Measurements from ENCODE around the gene PRKD1.

PRKD1 gene

DNA sequence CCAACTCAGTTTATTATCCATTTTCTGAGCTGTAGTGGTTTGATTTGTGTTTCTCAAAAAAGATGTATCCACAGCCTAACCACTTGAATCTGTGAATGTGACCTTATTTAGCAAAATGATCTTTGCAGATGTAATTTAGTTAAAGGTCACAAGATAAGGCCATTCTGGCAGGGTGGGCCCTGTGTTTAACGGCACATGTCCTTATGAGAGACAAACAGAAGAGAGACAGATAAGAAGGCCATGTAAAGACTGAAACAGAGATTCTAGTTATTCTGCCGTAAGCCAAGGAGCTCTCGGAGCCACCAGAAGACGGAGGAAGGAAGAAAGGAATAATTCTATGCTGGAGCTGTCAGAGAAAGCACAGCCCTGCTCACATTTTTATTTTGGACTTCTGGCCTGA is 374.2 kb downstream of the PRKD1 start:
- ATAC-seq = no peak
- no peak for TF ChIP-seq ARNTL (CRISPR knock-in tag; IDR thresholded peaks at IDR 0.05; ENCODE audit: borderline replicate concordance, low read depth)
- no peak for TF ChIP-seq BACH2 (CRISPR knock-in tag; IDR thresholded peaks at IDR 0.05; ENCODE audit: borderline replicate concordance)
- TF ChIP-seq, protein P1, sequence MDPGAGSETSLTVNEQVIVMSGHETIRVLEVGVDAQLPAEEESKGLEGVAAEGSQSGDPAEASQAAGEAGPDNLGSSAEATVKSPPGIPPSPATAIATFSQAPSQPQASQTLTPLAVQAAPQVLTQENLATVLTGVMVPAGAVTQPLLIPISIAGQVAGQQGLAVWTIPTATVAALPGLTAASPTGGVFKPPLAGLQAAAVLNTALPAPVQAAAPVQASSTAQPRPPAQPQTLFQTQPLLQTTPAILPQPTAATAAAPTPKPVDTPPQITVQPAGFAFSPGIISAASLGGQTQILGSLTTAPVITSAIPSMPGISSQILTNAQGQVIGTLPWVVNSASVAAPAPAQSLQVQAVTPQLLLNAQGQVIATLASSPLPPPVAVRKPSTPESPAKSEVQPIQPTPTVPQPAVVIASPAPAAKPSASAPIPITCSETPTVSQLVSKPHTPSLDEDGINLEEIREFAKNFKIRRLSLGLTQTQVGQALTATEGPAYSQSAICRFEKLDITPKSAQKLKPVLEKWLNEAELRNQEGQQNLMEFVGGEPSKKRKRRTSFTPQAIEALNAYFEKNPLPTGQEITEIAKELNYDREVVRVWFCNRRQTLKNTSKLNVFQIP (CRISPR knock-in tag; IDR thresholded peaks at IDR 0.05; ENCODE audit: borderline replicate concordance, low read depth) = no peak
- no peak for TF ChIP-seq PPARA (CRISPR knock-in tag; IDR thresholded peaks at IDR 0.05; ENCODE audit: borderline replicate concordance)
- TF ChIP-seq GLIS3 (CRISPR knock-in tag; IDR thresholded peaks at IDR 0.05) = no peak
- no peak for TF ChIP-seq RARB (CRISPR knock-in tag; IDR thresholded peaks at IDR 0.05)
- no peak for TF ChIP-seq ZNF70 (CRISPR knock-in tag; IDR thresholded peaks at IDR 0.05)
- no peak for TF ChIP-seq ZNF565 (CRISPR knock-in tag; conservative IDR thresholded peaks at IDR 0.05; ENCODE audit: low read depth)
- no peak for TF ChIP-seq TOX (CRISPR knock-in tag; IDR thresholded peaks at IDR 0.05; ENCODE audit: borderline replicate concordance)
- no peak for TF ChIP-seq ZFP3 (CRISPR knock-in tag; IDR thresholded peaks at IDR 0.05)

DNA sequence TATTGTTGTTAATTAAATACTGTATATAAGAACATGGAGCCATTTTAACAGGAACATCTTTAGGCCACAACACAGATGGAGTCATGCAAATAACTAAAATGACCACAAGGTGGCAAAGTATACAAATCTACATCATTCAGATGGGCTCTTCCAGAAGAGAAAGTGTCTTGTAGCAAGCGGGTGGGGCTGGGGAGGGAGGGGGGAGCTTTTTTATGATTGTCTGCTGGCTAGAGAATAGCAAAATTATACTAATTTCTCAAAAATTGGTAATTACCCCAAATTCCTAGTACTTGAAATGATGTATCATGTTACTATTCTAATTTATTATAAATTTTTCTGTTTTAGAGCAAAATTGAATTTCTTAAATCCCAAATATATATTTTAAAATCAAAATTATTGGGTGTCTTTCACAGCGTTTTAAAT is 378.7 kb downstream of the PRKD1 start:
- TF ChIP-seq ZNF8 (CRISPR knock-in tag; IDR thresholded peaks at IDR 0.05) = no peak
- TF ChIP-seq GLIS3 (CRISPR knock-in tag; IDR thresholded peaks at IDR 0.05) = no peak
- TF ChIP-seq TOX (CRISPR knock-in tag; IDR thresholded peaks at IDR 0.05; ENCODE audit: borderline replicate concordance) = no peak
- TF ChIP-seq SNAI2 (CRISPR knock-in tag; IDR thresholded peaks at IDR 0.05) = no peak
- no peak for TF ChIP-seq ZFP30 (CRISPR knock-in tag; IDR thresholded peaks at IDR 0.05)
- ATAC-seq = peak; percentile 89

DNA sequence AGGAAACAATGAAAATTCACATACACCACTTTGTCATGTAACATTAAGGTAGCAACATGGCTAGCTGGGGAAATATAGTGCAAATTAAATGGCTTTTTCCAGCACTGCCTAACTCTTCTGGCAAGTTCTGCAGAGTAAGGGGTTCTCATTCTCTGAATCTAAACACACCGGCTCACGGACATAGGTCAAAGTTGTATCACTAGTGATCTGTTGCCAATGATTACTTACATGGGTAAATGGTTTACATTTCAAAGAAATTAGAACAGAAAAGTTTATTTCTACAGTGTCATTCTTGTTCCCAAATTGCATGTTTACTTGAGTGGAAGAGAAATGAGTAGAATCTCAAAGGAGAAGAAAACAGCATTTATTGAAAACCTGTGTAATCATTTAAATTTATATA is 381.9 kb downstream of the PRKD1 start:
- ATAC-seq = no peak
- TF ChIP-seq ZFP3 (CRISPR knock-in tag; IDR thresholded peaks at IDR 0.05) (no peak), GLIS3 (CRISPR knock-in tag; IDR thresholded peaks at IDR 0.05) (no peak), ISL1 (CRISPR knock-in tag; IDR thresholded peaks at IDR 0.05) (no peak), TOX (CRISPR knock-in tag; IDR thresholded peaks at IDR 0.05; ENCODE audit: borderline replicate concordance) (no peak), ZFP30 (CRISPR knock-in tag; IDR thresholded peaks at IDR 0.05) (no peak), PPARA (CRISPR knock-in tag; IDR thresholded peaks at IDR 0.05; ENCODE audit: borderline replicate concordance) (no peak), ZNF70 (CRISPR knock-in tag; IDR thresholded peaks at IDR 0.05) (no peak), TCF4 (CRISPR knock-in tag; IDR thresholded peaks at IDR 0.05; ENCODE audit: borderline replicate concordance) (no peak), ZNF565 (CRISPR knock-in tag; conservative IDR thresholded peaks at IDR 0.05; ENCODE audit: low read depth) (no peak)
- TF ChIP-seq, protein P2, sequence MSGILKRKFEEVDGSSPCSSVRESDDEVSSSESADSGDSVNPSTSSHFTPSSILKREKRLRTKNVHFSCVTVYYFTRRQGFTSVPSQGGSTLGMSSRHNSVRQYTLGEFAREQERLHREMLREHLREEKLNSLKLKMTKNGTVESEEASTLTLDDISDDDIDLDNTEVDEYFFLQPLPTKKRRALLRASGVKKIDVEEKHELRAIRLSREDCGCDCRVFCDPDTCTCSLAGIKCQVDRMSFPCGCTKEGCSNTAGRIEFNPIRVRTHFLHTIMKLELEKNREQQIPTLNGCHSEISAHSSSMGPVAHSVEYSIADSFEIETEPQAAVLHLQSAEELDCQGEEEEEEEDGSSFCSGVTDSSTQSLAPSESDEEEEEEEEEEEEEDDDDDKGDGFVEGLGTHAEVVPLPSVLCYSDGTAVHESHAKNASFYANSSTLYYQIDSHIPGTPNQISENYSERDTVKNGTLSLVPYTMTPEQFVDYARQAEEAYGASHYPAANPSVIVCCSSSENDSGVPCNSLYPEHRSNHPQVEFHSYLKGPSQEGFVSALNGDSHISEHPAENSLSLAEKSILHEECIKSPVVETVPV (CRISPR knock-in tag; IDR thresholded peaks at IDR 0.05) = no peak

DNA sequence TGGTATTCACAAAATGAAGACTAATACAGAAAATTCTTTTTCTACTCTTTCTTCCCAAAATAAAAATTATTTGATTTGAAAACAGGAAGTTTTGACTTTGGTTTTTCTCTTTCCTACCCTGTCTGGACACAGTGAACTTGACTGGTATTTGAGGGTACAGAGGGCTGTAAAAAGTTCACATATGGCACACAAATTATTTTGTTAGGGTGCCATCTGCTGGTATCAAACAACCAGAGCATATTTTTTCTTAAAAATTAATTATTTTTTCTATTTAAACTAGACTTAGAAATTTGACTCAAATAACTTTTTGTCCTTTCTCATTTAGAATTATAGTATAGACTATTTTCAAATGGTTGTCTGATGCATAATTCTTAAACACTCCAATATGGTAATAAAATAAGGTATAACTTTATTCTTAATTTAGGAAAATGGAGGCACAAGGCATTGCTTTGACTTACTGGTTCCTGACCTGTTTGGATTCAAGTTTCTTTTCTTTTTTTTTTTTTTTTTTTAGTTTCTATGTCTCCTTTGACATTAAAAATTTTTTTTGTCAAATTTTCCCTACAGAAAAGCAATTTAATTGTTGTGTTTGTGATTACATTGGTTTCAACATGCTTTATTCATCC is 390.6 kb downstream of the PRKD1 start:
- peak; percentile 48; the same call in 1 of the 3 replicates for ATAC-seq
- TF ChIP-seq CSDC2 (CRISPR knock-in tag; IDR thresholded peaks at IDR 0.05) = no peak
- no peak for TF ChIP-seq ISL1 (CRISPR knock-in tag; IDR thresholded peaks at IDR 0.05)
- no peak for TF ChIP-seq ZNF8 (CRISPR knock-in tag; IDR thresholded peaks at IDR 0.05)
- no peak for TF ChIP-seq ARNTL (CRISPR knock-in tag; IDR thresholded peaks at IDR 0.05; ENCODE audit: borderline replicate concordance, low read depth)
- TF ChIP-seq ZC3H10 (CRISPR knock-in tag; IDR thresholded peaks at IDR 0.05) = no peak
- no peak for TF ChIP-seq ZNF70 (CRISPR knock-in tag; IDR thresholded peaks at IDR 0.05)
- TF ChIP-seq, protein P3, sequence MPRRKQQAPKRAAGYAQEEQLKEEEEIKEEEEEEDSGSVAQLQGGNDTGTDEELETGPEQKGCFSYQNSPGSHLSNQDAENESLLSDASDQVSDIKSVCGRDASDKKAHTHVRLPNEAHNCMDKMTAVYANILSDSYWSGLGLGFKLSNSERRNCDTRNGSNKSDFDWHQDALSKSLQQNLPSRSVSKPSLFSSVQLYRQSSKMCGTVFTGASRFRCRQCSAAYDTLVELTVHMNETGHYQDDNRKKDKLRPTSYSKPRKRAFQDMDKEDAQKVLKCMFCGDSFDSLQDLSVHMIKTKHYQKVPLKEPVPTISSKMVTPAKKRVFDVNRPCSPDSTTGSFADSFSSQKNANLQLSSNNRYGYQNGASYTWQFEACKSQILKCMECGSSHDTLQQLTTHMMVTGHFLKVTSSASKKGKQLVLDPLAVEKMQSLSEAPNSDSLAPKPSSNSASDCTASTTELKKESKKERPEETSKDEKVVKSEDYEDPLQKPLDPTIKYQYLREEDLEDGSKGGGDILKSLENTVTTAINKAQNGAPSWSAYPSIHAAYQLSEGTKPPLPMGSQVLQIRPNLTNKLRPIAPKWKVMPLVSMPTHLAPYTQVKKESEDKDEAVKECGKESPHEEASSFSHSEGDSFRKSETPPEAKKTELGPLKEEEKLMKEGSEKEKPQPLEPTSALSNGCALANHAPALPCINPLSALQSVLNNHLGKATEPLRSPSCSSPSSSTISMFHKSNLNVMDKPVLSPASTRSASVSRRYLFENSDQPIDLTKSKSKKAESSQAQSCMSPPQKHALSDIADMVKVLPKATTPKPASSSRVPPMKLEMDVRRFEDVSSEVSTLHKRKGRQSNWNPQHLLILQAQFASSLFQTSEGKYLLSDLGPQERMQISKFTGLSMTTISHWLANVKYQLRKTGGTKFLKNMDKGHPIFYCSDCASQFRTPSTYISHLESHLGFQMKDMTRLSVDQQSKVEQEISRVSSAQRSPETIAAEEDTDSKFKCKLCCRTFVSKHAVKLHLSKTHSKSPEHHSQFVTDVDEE (CRISPR knock-in tag; IDR thresholded peaks at IDR 0.05) = no peak
- no peak for TF ChIP-seq GLIS3 (CRISPR knock-in tag; IDR thresholded peaks at IDR 0.05)
- TF ChIP-seq PPARA (CRISPR knock-in tag; IDR thresholded peaks at IDR 0.05; ENCODE audit: borderline replicate concordance) = no peak
- TF ChIP-seq, protein P4, sequence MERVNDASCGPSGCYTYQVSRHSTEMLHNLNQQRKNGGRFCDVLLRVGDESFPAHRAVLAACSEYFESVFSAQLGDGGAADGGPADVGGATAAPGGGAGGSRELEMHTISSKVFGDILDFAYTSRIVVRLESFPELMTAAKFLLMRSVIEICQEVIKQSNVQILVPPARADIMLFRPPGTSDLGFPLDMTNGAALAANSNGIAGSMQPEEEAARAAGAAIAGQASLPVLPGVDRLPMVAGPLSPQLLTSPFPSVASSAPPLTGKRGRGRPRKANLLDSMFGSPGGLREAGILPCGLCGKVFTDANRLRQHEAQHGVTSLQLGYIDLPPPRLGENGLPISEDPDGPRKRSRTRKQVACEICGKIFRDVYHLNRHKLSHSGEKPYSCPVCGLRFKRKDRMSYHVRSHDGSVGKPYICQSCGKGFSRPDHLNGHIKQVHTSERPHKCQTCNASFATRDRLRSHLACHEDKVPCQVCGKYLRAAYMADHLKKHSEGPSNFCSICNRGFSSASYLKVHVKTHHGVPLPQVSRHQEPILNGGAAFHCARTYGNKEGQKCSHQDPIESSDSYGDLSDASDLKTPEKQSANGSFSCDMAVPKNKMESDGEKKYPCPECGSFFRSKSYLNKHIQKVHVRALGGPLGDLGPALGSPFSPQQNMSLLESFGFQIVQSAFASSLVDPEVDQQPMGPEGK (CRISPR knock-in tag; IDR thresholded peaks at IDR 0.05; ENCODE audit: borderline replicate concordance) = no peak
- no peak for TF ChIP-seq ZNF565 (CRISPR knock-in tag; conservative IDR thresholded peaks at IDR 0.05; ENCODE audit: low read depth)
- no peak for TF ChIP-seq ZFP30 (CRISPR knock-in tag; IDR thresholded peaks at IDR 0.05)
- TF ChIP-seq OSR1 (CRISPR knock-in tag; IDR thresholded peaks at IDR 0.05) = no peak
- TF ChIP-seq SNAI2 (CRISPR knock-in tag; IDR thresholded peaks at IDR 0.05) = no peak
- TF ChIP-seq, protein P5, sequence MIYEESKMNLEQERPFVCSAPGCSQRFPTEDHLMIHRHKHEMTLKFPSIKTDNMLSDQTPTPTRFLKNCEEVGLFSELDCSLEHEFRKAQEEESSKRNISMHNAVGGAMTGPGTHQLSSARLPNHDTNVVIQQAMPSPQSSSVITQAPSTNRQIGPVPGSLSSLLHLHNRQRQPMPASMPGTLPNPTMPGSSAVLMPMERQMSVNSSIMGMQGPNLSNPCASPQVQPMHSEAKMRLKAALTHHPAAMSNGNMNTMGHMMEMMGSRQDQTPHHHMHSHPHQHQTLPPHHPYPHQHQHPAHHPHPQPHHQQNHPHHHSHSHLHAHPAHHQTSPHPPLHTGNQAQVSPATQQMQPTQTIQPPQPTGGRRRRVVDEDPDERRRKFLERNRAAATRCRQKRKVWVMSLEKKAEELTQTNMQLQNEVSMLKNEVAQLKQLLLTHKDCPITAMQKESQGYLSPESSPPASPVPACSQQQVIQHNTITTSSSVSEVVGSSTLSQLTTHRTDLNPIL (CRISPR knock-in tag; IDR thresholded peaks at IDR 0.05; ENCODE audit: low read depth) = no peak
- no peak for TF ChIP-seq TCF4 (CRISPR knock-in tag; IDR thresholded peaks at IDR 0.05; ENCODE audit: borderline replicate concordance)

Measured in SK-N-SH treated with all-trans-retinoic acid at 6 μM for 48 hours (cell line).